HG03558 (cell line): ENCODE results near the gene IMMP2L.
"Not testable (repeated sequence)": the region's sequence is repeated elsewhere in the genome, so short reads cannot be mapped to it uniquely, and the experiment has no call there.

ENCODE experiments used
- ATAC-seq: cut with Tn5 transposase; IDR thresholded peaks from one replicate; pipeline ENCODE4 v1.9.1; 2021; ENCODE audit warnings: moderate number of reproducible peaks; ENCODE audit not compliant: unreplicated experiment; ENCODE audit errors: extremely low read depth

IMMP2L gene

GRCh38 chr7:110660637-110661036 is 901.7 kb downstream of the IMMP2L start:
- ATAC-seq: not testable (repeated sequence)

GRCh38 chr7:110650328-110650727 is 912.0 kb downstream of the IMMP2L start:
- ATAC-seq: no peak

- no peak for ATAC-seq
These were observed 915.0 kb downstream of the IMMP2L start for GRCh38 chr7:110647266-110647665.

DNA sequence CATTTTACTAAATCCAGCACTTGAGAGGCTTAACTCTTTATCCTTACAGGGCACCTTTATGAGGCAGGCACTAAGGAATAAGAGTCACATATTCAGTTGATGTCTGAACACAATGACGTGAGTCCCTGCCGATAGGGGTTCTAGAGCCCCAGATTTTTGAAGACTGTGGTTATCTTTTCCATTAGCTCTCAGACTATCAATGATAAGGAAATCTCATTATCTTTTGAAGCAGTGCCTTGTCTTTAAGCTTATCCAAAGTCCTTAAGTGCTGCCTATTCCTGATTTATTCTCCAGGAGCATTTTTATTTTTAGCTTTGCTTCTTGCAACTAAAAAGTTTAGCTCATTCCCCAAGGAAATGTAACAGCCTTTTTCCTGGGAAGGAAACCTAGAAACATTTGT is 915.5 kb downstream of the IMMP2L start:
- no peak for ATAC-seq

DNA sequence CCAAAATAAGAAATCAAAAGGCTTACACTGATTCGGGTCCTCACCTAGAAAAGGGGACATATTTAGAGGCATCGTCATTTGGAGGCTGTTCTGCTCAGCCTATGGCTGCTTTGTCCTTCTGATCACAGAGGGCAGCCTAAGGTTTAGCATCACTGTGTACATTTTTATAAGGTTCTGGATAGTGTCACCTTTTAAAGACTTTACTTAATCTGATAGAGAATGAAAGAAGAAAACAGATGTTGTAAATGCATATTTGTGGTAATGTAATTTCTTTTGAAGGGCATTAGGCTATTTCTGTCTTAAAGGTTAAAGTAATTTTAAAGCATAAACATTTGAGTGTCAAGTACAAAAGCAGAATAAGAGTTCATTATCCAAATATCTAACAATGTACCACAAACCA is 916.7 kb downstream of the IMMP2L start:
- no peak for ATAC-seq

DNA sequence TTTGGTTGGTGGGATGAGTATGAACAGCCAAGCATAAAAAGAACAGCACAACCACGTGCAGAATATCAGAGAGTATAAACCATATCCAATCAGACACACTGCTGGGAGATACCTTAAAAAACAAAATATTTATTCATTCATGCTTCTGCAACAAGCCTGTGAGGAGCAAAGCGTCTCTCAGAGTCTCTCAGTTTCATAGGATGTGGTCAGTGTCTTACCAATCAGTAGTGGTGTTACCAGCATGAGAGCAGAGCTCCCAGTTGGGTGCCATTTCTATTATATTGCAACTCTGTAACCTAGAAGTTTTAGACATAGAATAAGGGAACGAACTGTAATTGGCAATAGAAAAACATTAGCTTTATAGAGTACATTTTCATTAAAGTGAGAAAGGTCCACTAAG is 917.2 kb downstream of the IMMP2L start:
- no peak for ATAC-seq

DNA sequence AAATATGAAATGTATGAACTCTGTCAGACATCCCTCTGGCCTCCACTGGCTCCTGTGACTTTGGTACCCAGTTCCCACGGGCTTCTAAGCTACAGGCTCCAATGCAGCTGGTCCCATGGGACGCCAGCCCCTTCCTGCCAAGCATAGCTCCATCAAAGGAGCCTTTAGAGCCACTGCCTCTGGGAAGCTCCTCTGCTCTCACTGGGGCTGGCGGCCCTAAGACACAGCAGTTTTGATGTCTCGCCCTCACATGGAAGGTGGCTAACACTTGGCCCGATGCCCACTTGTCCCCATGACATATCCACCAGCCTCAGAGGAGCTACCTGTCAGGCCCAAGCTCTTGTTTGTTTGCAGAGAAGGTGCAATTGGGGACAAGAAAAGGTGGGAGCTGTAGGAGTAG is 925.0 kb downstream of the IMMP2L start:
- ATAC-seq: no peak

DNA sequence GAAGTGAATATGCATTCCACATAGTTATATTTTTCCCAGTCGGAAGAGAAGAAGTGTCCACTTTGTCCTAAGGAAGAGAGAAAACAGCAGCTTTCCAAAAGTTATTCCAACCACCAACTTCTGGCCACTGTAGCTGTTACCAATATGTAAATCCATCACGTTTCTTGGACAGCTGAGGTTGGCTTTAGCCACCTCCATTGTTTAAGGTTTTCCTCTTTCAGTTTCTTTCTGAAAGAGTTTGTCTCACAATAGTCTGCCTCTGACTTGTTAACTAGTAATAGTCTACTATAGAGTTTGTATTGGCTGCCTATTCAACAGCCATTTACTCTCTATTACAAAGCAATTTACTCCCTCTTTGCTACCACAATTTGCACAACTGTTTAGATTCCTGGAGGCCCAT is 929.0 kb downstream of the IMMP2L start:
- no peak for ATAC-seq

GRCh38 chr7:110626414-110626813 is 935.9 kb downstream of the IMMP2L start:
- ATAC-seq: no peak

GRCh38 chr7:110625294-110625693 is 937.0 kb downstream of the IMMP2L start:
- no peak for ATAC-seq

GRCh38 chr7:110623436-110623835 is 938.9 kb downstream of the IMMP2L start:
- no peak for ATAC-seq

DNA sequence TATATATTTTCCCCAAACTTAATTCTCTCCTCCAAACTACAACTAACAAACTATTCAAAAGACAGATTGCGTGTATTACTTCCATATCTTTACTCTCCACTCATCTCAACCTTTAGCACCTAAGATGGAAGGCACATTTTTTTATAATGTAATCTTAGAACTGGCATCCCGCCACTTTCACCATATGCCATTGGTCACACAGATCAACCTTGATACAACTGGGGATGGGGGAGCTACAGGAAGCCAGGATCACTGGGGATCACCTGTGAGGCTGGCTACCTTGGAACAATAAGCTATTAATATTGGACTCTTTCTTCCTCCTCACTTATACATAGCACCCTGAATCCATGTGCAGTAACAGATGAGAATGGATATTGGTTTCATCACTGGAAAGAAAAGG is 941.0 kb downstream of the IMMP2L start:
- no peak for ATAC-seq

DNA sequence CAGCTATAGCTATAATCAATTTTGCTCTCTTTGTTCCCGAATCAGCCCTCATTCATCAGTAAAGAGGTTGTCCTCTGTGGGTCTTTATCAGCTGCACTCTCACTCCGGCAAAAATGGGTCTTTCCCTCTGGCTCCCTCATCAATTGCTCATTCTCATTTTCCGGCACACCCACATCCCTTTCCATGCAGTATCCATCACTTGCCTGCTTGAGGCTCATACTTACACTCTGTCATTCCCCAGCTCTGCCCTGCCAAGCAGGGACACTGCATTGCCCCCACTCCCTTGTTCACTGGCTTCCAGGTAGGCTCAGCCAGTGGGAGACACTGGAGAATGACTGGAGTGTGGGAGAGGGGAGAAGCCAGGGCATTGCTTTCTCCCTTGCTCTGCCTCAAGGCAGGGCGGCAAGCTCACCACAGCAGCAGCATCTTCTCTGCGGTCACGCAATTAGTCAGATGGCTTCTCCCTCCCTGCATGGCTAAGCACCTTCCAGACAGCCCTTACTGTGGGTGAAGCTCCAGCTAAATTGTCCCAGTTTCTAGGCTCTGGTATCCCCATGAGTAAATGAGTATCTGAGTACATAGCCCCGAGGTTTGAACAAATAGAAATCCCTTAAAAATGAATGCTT is 942.1 kb downstream of the IMMP2L start:
- no peak for ATAC-seq
